Dermis microvascular lymphatic vessel endothelial cell (primary cell): ENCODE data around the gene IMMP2L. TPM values are rescaled to one million over a fixed set of nuclear protein-coding genes. Genes with fewer than 3 reads are reported as not detected.

Source experiments
- DNase-seq, 2 donors: peaks; one replicate each; pipeline versions ENCODE4 v3.0.0 to v3.0.0-alpha.2; 2010; ENCODE audit warnings: low read depth in 2 of 2
- total RNA-seq: library from RNA; depleted of rRNA; stranded (reverse); fragments of >200 nt; gene quantifications from 2 replicates; pipeline ENCODE4 v1.2.1, GENCODE V29; 2014

Gene IMMP2L
- total RNA-seq, 1 donor from 2014 or later, result 6.0 TPM

- peak in 1 of 2 donors; percentile 47 for DNase-seq
Measured at GRCh38 chr7:111393011-111393754, 169.1 kb downstream of the IMMP2L start.

DNA sequence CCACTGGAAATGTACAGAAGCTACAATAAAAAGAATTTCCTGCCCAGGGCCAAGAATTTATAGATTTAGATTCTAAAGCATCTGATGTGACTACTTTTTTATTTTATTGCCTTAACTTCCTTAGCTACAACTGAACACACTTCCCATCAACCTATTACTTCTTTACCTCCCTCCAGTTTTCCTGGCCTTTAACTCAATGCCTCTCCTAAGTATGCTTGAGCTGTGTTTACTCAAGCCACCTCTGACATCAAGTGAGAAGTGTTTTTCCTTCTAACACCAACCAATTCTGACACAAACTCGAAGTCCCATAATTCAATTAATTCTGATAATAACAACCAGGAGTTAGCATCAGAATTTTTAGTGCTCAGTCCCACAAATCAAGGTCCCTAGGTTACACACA, 170.0 kb downstream of the IMMP2L start:
- no peak for DNase-seq

DNA sequence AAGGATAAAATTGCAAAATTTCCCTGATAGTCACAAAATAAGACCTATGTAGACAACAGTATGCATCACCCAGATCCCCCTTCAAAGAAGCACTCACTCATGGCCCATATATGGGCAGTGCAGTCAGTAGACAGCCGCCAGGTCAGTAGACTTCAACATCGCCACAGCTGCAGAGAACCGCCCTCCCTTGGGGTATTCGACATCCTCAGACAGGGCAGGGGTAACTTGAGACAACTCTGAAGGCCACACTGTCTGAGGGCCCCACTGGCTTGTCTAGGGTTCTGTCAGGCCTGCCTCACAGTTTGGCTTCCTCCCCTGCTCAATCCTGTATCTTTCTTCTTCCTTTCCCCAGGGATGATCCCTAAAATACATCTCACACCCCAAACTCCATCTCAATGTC, 172.3 kb downstream of the IMMP2L start:
- DNase-seq, result no peak

GRCh38 chr7:111388912-111389311, 173.4 kb downstream of the IMMP2L start:
- no peak for DNase-seq

DNA sequence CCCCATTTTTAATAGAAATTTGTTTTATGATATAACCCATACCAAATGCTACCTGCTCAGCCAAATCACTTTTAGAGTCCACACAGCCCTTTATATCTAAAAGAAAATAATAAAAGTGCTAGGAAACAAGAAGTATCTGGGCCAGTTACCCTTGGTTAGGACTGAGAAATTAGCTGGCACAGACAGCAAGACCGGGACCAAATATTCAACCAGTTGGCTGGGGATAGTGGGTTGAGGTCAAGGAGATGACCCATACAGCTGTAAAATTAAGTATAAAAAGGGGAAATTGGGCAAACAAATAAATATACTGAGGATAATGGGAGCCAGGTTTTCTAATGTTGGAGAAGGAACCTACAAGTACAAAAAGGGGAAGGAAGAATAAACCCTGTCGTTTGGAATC, 174.3 kb downstream of the IMMP2L start:
- no peak for DNase-seq

DNA sequence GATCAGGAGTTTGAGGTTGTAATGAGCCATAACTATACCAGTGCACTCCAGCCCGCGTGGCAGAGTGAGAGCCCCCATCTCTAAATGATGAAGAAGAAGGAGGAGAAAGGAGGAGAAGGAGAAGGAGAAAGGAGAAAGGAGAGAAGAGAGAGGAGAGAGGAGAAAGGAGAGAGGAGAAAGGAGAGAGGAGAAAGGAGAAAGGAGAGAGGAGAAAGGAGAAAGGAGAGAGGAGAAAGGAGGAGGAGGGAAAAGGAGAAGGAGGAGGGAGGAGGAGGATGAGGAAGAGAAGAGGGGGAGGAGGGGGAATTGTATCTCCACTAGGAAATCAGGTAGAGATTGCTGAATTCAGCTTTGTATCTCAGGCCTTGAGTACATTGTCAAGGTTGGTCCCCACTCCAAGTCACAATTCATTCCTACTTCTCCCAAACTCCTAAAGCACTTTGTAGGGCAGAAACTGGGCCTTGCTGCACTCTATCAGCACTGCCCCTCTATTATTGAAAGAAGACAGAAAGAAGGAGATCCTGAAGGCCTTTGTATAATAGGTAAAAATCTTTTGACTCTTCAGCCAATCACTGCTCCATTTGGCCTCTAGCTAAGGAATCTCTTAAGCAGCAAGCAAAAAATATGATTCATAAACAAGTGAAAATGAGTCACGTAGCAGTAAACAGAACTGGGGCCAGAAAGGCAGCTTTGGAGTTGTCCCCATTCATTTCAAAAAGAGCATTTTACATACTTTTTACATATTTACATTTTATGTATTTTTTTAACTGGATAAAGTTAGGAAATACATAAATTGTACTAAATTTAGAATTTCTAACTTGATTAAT, 178.0 kb downstream of the IMMP2L start:
- peak in 1 of 2 donors; percentile 31 for DNase-seq

DNA sequence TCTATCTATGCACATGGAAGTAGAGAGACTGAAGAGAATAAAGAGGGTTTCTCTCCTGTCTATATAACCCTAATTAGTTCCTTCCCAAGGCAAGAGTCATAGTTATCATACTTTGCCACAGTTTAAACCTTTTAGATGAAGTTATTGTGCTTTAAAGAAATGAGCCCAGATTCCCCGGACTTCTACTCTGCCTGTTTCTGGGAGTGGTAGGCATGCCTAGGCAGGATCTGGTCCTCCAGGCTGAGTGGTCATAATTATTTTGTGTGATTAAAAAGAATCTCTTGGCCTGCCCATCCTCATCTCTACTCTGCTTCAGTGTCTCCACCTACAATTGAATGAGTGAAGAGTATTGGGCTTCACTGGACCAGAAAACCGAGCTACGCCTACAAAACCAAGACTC, 179.2 kb downstream of the IMMP2L start:
- DNase-seq, result no peak

DNA sequence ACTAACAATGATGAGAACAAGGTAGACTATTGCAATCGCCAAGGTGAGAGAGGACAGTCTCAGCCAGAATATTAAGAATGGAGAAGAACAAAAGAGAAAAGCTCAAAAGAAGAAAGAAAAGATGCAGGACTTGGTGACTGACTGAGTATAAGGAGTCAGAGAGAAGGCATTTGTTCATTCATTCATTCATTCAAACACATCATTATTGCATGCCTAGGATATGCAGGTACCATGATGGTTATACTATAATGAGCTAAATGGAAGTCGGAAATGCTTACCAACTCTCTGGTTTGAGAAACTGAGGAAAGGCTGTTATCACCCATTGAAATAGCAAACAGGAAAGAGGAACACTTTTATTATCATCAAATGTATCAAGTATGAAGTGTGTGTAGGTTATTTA, 180.7 kb downstream of the IMMP2L start:
- DNase-seq, result no peak

DNA sequence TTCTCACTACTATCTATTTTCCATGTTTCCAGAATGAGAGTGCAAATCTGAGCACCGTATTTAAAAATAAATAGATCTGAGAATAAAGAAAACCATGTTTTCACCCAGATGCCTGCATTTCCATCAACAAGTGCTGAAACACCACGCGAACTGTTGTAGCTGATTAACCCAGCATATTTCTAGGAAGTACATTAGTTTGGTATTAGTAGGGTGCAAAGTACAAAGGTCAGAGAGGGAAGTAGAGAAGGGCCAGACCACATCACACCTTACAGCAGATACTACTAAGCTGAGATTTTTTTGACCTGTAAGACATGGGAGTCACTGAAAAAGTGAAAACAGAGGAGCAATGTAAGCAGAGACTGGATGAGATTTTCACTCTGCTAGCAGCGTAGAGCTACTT, 181.3 kb downstream of the IMMP2L start:
- DNase-seq, result no peak

- no peak for DNase-seq
Measured at GRCh38 chr7:111374027-111374426, 188.3 kb downstream of the IMMP2L start.

DNA sequence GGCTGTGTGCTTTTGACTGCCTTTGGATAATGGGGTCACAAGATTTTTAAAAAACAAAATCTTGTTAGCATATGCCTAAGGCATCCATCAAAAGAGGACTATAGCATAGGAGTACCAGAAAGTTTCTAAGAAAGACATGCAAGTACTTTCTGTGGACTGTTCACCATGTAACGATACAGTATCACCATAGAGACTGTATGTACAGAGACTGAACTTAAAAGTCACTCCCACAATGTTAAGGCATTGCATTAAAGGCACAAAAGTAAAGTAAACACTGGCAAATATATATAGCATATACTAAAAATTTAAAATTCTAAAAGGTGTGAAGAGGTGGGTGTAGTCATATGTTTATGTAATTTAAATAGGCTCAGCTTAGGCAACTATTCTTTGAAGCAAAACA, 190.9 kb downstream of the IMMP2L start:
- no peak for DNase-seq

- DNase-seq, result no peak
Measured at GRCh38 chr7:111370002-111370401, 192.3 kb downstream of the IMMP2L start.

DNA sequence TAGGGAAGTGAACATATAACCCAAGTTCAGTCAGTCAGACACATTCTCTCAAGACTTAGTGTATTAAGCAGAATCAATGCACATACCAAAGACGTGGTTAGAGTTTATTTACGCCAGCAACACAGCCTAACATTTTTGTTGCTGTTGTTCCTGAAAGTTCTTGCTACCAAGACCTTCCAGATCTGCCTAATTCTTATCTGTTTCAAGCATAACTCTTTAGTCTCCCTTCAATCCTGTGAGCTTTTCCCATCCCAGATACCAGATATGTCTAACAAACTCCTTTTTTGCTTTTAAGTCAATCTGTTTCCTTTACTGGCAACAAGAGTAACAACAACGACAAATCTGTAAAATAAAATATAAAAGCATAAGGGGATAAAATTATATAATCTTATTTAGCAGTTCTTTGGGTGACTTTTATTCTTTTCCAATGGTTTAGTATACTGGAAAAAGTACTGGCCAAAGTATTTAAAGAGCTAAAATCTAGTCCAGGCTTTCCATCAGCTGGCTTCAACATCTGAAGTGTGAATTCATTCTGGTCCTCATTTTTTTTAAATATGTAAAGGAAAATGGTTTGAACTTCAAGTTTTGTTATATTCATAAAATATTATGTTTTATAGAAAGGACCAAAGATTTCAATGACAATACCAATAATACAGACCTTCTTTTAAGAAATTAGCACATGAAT, 193.8 kb downstream of the IMMP2L start:
- no peak for DNase-seq

- no peak for DNase-seq
Measured at GRCh38 chr7:111364413-111364812, 197.9 kb downstream of the IMMP2L start.

GRCh38 chr7:111363099-111363498, 199.2 kb downstream of the IMMP2L start:
- DNase-seq, result no peak

DNA sequence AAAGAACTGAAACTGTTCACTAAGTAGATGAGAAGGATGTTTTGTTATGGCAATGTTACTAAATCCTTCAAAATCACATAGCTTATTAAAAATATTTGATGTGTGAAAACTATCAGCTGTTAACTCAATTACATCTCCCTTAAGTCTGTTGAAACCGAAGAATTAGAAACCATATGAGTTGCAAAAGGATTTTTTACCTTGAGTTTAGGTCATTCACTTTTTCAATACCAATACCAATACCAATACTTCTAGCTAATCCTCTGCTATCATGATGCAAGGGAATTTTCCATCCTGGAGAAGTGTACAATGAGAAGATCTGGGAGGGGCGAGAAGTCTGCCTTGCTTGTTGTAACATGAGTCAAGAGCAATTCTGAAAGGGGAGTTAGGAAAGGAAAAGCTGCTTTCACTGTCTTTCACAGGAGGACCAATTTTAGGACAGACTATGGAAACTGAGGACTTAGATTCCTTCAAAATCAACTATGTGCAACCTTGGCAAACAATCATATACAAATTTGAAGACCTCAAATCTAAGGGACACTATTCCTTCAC, 199.7 kb downstream of the IMMP2L start:
- no peak for DNase-seq

DNA sequence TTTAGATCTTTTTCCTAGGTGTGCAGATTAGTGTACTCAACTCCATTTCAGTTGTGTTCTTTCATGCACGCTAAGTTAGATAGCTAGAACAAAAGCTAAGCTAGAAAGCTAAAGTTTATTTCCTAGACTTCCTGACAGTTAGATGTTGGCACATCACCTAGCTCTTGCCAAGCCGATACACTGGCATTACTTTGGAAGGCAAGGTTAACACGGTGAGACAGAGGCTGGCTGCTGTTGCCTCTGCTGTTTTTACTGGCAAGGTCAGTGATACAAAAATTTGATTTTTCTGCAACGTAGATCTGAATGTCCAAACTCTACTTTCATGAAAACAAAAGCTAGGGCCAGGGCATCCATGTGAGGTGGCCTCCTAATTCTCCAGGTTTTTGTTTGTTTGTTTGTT, 203.4 kb downstream of the IMMP2L start:
- no peak for DNase-seq

DNA sequence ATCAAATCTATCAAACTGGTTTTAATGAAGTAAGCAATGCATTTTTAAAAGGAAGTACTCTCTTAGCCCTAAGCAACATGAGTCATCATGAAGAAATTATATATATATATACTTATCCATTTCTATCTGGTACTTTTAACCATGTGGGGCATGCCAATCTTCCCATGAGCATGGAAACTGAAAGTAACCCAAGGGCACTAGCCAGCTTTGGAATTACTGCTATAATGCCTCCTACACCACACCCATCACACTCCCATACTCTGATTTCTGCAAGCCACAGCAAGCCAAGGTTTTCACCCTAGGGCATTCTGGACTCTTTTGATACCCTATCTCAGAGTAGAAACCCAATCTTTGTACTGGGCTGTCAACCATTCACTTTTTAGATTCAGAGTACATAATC, 204.6 kb downstream of the IMMP2L start:
- DNase-seq, result no peak

DNA sequence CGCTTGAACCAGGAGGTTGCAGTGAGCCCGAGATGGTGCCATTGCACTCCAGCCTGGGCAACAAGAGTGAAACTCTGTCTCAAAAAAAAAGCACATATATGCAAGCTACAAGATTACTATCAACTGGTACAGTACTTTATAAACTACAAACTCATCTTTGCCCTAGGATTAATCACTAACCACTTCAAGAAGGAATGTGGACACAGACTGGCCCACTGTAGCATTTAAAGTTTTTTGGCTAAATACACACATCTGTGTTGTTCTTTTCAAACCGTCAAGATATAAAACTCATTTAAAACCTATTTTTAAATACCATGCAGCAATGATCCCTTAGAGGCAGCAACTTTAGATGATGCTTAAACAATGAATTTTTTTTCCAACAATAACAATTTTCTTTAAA, 205.4 kb downstream of the IMMP2L start:
- DNase-seq, result no peak

GRCh38 chr7:111352319-111352718, 210.0 kb downstream of the IMMP2L start:
- no peak for DNase-seq

DNA sequence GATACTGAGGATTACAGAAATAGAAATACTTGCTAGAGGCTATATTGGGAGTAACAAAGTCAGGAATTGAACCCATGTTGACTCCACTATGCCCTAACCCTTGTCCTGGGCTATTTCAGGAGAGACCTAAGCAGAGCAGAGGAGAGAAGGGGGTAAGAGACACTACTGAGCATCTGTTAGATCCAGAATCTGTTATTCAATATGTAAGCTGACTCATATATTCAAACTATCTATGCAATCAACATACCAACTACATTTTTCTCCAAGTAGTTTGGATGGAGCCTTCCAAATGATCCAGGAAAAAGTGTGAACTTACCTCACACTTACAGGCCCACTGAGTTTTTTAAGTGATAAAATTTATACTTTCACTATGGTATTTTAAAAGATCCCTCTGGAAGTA, 216.1 kb downstream of the IMMP2L start:
- no peak for DNase-seq

GRCh38 chr7:111343017-111343416, 219.3 kb downstream of the IMMP2L start:
- no peak for DNase-seq
